Liver (tissue), 3 donors: ENCODE data around the gene TOMM40L.
"Not testable (repeated sequence)": the region's sequence is repeated elsewhere in the genome, so short reads cannot be mapped to it uniquely, and the experiment has no call there.

Experiments
- EGR1 ChIP-seq, 2 donors: IDR thresholded peaks; 2 replicates each; pipeline ENCODE4 v1.6.1; 2016 to 2018; ENCODE audit warnings: antibody characterized with exemption in 2 of 2, low read depth in 2 of 2
- FOXA1 ChIP-seq: IDR thresholded peaks from 2 replicates; pipeline ENCODE4 v1.6.1; 2016; ENCODE audit warnings: antibody characterized with exemption
- GABPA ChIP-seq, 2 donors: IDR thresholded peaks in 1 of 2; conservative IDR thresholded peaks in 1 of 2; 2 replicates each; pipeline ENCODE4 v1.6.1; 2016; ENCODE audit warnings: antibody characterized with exemption in 2 of 2, mild to moderate bottlenecking in 1 of 2, moderate library complexity in 1 of 2
- HNF4A ChIP-seq, 2 donors: conservative IDR thresholded peaks; 2 replicates each; pipeline ENCODE4 v1.6.1; 2016; ENCODE audit warnings: antibody characterized with exemption in 2 of 2, mild to moderate bottlenecking in 2 of 2
- JUND ChIP-seq, 2 donors: IDR thresholded peaks; 2 replicates each; pipeline ENCODE4 v1.6.1; 2016; ENCODE audit warnings: antibody characterized with exemption in 2 of 2
- NR2F2 ChIP-seq: IDR thresholded peaks from 2 replicates; pipeline ENCODE4 v1.6.1; 2016; ENCODE audit warnings: antibody characterized with exemption
- RAD21 ChIP-seq, 2 donors: IDR thresholded peaks; 2 replicates each; pipeline ENCODE4 v1.6.1; 2016; ENCODE audit warnings: antibody characterized with exemption in 2 of 2, mild to moderate bottlenecking in 2 of 2
- SP1 ChIP-seq: IDR thresholded peaks from 2 replicates; pipeline ENCODE4 v1.6.1; 2018; ENCODE audit warnings: antibody characterized with exemption, mild to moderate bottlenecking
- TAF1 ChIP-seq: conservative IDR thresholded peaks from 2 replicates; pipeline ENCODE4 v1.6.1; 2016; ENCODE audit warnings: antibody characterized with exemption, mild to moderate bottlenecking
- TF ChIP-seq, protein P1 (sequence below): fragments of 150-350 bp; IDR thresholded peaks from 2 replicates; pipeline ENCODE4 v1.5.1; 2017; ENCODE audit warnings: improper control_type of control experiment, low read depth, low read length; ENCODE audit not compliant: missing input control
- TF ChIP-seq, protein P2 (sequence below): IDR thresholded peaks from 2 replicates; pipeline ENCODE4 v1.6.1; 2016; ENCODE audit warnings: antibody characterized with exemption
- TF ChIP-seq, protein P3 (sequence below): IDR thresholded peaks from 2 replicates; pipeline ENCODE4 v1.6.1; 2016; ENCODE audit warnings: antibody characterized with exemption
- TF ChIP-seq, protein P4 (sequence below): IDR thresholded peaks from 2 replicates; pipeline ENCODE4 v1.6.1; 2016; ENCODE audit warnings: antibody characterized with exemption, mild to moderate bottlenecking
- TF ChIP-seq, protein P5 (sequence below): IDR thresholded peaks from 2 replicates; pipeline ENCODE4 v1.6.1; 2016; ENCODE audit warnings: antibody characterized with exemption
- donor health status: healthy.
- donor health status: healthy.

DNA sequence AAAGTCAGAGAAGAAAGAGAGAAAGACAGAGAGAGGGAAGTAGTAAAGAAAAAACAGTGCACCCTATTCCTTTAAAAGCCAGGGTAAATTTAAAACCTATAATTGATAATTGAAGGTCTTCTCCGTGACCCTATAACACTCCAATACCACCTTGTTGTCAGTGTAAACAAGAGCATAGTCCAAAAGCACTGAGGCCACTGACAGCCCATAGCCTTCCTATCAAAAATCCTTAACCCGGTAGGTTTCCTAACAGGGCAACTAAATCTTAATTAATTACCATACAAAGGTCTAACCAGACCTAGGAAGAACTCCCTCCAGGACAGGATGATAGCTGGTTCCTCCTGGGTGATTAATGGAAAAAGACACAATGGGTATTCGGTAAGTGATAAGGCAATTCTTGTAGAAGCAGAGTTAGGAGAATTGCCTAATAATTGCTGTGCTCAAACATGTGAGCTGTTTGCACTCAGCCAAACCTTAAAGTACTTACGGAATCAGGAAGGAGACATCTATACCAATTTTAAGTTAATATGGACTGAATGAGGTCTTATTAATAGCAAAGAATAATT, 30.2 kb downstream of the TOMM40L start:
- TF ChIP-seq, protein P1, sequence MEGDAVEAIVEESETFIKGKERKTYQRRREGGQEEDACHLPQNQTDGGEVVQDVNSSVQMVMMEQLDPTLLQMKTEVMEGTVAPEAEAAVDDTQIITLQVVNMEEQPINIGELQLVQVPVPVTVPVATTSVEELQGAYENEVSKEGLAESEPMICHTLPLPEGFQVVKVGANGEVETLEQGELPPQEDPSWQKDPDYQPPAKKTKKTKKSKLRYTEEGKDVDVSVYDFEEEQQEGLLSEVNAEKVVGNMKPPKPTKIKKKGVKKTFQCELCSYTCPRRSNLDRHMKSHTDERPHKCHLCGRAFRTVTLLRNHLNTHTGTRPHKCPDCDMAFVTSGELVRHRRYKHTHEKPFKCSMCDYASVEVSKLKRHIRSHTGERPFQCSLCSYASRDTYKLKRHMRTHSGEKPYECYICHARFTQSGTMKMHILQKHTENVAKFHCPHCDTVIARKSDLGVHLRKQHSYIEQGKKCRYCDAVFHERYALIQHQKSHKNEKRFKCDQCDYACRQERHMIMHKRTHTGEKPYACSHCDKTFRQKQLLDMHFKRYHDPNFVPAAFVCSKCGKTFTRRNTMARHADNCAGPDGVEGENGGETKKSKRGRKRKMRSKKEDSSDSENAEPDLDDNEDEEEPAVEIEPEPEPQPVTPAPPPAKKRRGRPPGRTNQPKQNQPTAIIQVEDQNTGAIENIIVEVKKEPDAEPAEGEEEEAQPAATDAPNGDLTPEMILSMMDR = not testable (repeated sequence)
- TF ChIP-seq, protein P2, sequence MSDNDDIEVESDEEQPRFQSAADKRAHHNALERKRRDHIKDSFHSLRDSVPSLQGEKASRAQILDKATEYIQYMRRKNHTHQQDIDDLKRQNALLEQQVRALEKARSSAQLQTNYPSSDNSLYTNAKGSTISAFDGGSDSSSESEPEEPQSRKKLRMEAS = not testable (repeated sequence)
- TF ChIP-seq RAD21 (IDR thresholded peaks at IDR 0.05); GABPA (IDR thresholded peaks at IDR 0.05 in 1 of 2, conservative IDR thresholded peaks at IDR 0.05 in 1 of 2); EGR1 (IDR thresholded peaks at IDR 0.05; ENCODE audit: low read depth in 2 of 2); NR2F2; FOXA1: not testable (repeated sequence)
- TF ChIP-seq, protein P3, sequence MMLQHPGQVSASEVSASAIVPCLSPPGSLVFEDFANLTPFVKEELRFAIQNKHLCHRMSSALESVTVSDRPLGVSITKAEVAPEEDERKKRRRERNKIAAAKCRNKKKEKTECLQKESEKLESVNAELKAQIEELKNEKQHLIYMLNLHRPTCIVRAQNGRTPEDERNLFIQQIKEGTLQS = not testable (repeated sequence)
- TF ChIP-seq, protein P4, sequence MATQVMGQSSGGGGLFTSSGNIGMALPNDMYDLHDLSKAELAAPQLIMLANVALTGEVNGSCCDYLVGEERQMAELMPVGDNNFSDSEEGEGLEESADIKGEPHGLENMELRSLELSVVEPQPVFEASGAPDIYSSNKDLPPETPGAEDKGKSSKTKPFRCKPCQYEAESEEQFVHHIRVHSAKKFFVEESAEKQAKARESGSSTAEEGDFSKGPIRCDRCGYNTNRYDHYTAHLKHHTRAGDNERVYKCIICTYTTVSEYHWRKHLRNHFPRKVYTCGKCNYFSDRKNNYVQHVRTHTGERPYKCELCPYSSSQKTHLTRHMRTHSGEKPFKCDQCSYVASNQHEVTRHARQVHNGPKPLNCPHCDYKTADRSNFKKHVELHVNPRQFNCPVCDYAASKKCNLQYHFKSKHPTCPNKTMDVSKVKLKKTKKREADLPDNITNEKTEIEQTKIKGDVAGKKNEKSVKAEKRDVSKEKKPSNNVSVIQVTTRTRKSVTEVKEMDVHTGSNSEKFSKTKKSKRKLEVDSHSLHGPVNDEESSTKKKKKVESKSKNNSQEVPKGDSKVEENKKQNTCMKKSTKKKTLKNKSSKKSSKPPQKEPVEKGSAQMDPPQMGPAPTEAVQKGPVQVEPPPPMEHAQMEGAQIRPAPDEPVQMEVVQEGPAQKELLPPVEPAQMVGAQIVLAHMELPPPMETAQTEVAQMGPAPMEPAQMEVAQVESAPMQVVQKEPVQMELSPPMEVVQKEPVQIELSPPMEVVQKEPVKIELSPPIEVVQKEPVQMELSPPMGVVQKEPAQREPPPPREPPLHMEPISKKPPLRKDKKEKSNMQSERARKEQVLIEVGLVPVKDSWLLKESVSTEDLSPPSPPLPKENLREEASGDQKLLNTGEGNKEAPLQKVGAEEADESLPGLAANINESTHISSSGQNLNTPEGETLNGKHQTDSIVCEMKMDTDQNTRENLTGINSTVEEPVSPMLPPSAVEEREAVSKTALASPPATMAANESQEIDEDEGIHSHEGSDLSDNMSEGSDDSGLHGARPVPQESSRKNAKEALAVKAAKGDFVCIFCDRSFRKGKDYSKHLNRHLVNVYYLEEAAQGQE = not testable (repeated sequence)
- TF ChIP-seq, protein P5, sequence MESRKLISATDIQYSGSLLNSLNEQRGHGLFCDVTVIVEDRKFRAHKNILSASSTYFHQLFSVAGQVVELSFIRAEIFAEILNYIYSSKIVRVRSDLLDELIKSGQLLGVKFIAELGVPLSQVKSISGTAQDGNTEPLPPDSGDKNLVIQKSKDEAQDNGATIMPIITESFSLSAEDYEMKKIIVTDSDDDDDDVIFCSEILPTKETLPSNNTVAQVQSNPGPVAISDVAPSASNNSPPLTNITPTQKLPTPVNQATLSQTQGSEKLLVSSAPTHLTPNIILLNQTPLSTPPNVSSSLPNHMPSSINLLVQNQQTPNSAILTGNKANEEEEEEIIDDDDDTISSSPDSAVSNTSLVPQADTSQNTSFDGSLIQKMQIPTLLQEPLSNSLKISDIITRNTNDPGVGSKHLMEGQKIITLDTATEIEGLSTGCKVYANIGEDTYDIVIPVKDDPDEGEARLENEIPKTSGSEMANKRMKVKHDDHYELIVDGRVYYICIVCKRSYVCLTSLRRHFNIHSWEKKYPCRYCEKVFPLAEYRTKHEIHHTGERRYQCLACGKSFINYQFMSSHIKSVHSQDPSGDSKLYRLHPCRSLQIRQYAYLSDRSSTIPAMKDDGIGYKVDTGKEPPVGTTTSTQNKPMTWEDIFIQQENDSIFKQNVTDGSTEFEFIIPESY = not testable (repeated sequence)
- TF ChIP-seq SP1 = peak; percentile 84
- peak; percentile 16 for TF ChIP-seq TAF1
- peak; percentile 72 to 87 for TF ChIP-seq HNF4A (conservative IDR thresholded peaks at IDR 0.05)
- TF ChIP-seq JUND (IDR thresholded peaks at IDR 0.05) = peak in 1 of 2 donors; percentile 9
